NCI-H2107 treated with DMSO at 0.1 percent for 48 hours (cell line): Measurements from ENCODE around the gene CAPRIN2.
A peak's percentile ranks its signal among the peaks of the same experiment; 100 is the strongest.

Experiments
- DNase-seq: peaks from one replicate; lab custom pipeline; 2025; ENCODE audit not compliant: unreplicated experiment; lab: John Stamatoyannopoulos, UW

CAPRIN2 gene

GRCh38 chr12:30700216-30700900, 54.4 kb downstream of the CAPRIN2 start:
- DNase-seq, result no peak

DNA sequence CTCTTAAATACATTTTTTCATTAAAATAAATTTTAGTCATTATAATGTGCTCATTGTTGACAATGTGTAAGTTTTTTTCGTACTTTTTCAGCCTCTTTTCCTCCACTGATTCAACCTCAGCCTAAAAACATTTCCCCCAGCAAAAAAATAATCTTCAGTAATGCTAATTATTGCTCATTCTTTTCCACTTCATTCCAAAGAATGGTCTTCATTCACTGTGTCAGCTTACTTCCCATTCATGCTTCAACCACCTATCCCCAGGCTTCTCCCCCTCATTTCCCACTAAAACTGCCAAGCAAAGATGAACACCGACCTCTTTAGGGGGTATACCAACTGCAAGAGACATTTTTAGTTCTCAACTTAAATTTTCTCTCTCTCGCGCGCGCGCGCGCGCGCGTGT, 56.4 kb downstream of the CAPRIN2 start:
- DNase-seq, result no peak

- DNase-seq, result no peak
Measured at GRCh38 chr12:30696943-30697342, 57.8 kb downstream of the CAPRIN2 start.

- DNase-seq, result no peak
Measured at GRCh38 chr12:30696486-30696885, 58.3 kb downstream of the CAPRIN2 start.

- no peak for DNase-seq
Measured at GRCh38 chr12:30696103-30696408, 58.7 kb downstream of the CAPRIN2 start.

DNA sequence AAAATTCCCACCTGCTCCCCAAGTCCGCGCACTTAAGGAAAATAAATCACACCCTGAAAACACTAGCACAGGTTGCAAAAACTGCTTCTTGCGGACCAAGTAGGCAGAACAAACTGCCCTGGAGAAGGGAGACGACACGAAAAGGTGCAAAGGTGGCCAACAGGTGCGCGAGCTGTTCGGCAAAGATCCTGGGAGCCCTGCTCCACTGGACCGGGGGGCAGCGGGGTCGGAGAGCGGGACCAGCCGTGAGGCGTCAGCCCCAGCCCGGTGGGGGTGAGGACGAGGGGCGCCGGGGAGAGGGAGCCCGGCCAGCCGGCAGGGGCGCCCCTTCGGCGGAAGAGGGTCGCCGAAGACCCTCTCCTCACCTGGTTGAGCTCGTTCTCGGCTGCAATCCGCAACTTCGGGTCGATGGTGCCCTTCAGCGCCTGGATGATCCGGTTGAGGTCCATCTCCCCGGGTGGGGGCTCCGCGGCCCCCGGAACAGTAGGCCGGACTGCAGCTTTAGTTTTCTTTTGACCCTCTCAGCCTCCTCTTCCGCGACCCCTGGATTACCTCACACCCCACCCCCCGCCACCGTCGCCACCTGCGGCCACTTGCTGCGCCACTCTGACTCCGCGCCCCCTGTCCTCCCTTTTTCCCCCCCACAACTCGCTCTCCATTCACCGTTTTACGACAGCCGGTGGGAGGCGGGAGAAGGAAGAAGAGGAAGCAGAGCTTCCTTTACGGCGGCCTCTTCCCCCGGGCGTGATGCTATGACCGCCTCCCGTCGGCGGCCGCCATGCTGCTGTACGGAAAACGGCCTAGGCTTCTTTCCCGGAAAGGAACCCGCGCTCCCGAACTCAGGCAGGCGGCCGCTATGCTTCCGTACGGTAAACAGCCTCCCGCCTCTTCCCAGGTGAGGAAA, 59.3 kb downstream of the CAPRIN2 start, which contains the start of gene IPO8:
IPO8 (minus strand) TSS at position 671 of the 904 bp plus-strand sequence; CDS start at position 449, 222 bp downstream.
- peak; percentile 86 for DNase-seq

DNA sequence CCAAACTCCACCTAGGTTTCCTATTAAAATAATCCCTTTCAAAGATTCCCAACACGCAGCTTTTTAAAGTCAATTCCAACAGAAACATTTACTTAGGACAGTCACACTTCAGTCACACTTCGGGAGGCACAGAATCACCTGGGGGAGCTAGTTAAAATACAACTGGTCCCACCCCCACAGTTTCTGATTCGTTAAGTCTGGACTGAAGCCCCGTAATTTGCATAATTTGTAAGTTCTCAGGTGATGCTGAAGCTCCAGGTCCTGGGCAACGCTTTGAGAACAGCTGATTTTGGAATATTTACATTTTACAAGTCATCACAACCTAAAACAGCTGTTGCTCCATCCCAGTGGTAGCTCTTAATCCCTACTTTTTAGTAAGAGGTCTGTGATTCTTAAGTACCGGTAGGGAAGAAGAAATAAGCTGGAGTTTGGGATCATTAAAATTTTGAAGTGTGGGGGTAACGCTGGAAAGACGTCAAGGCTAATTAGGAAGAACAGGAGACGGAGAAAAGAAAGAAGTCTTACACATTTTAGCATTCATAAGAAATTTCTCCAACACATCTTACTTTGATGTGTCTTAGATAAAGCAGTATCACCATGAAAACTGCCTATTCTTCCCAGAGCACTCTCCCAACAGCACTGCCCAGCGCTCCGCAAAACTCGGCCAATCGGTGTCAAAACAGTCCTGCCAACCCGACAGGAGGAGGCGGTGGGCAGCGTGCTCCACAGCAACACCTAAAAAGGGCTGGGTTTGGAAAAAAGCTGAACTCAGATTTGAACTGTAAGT, 60.1 kb downstream of the CAPRIN2 start:
- peak; percentile 41 for DNase-seq

GRCh38 chr12:30692470-30692869, 62.3 kb downstream of the CAPRIN2 start:
- no peak for DNase-seq

- peak; percentile 53 for DNase-seq
Measured at GRCh38 chr12:30691122-30691879, 63.5 kb downstream of the CAPRIN2 start.

GRCh38 chr12:30687265-30687986, 67.3 kb downstream of the CAPRIN2 start:
- no peak for DNase-seq

GRCh38 chr12:30679241-30679640, 75.5 kb downstream of the CAPRIN2 start:
- DNase-seq, result no peak

DNA sequence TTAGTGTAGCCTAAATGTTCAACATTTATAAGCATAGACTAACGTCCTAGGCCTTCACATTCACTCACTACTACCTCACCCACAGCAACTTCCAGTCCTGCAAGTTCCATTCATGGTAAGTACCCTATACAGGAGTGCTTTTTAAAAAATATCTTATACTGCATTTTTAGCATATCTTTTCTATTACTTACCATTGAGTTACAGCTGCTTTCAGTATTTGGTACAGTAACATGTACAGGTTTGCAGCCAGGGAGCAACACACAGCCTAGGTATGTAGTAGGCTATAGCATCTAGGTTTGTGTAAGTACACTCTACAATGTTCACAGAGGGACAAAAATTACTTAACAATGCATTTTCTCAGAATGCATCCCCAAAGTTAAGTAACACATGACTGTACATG, 76.5 kb downstream of the CAPRIN2 start:
- DNase-seq, result no peak

DNA sequence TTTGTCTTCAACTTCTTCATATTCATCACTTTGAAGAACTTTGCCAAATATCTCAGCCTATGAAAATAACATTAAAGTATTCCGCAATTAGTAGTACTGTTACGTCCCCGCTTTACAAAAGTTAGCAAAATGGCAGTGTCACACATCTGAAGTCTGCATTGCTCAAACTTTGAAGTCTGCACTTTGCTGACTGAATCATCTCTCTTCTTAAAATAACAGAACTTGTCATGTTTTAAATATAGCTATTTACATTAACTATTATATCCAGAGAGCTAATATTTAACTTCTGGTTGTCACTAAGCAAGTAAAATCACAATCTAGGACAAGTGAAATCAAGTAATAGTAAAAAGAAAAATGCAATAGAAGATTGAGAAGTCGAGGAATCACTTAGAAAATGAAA, 93.5 kb downstream of the CAPRIN2 start:
- DNase-seq, result no peak
